ENCODE measurements around the gene GMPR2. TPM values are rescaled to one million over a fixed set of nuclear protein-coding genes. Genes with fewer than 3 reads are reported as not detected.

Gene GMPR2
- total RNA-seq, 6 donors from 2014 or later = 26.2 to 76.9 (median 47.2) TPM

DNA sequence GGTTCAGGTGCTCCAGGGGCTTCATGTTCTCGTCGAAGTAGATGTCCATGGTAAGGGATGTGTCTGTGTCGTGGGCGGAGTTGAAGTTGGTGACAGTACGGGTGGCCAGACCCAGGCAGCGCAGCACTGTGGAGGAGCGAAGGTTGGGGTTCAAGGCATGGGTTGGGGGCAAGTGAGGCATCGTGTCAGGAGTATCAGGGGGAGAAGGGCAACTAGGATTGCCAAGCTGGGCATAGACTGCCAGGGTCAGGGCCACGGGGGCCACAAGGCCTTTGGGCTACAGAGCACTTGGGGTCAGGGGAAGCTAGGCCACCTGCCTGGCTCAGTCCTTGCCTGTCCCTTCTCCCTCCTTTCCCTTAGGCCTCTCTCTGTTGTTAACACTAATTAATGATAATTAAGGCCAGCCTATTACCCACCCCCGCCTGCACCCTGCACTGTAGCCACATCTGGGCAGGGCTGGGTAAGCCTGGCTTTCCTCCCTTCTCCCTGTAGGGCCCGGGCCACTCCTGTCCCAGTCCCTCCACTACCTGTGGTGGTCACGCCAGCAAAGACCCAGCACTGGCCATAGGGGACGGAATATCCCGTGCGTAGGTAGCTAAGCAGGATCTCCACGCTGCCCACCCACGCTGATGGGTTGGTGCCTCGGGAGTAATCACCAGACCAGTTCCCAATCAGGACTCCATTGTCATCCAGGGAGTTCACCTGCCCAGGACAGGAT lies 26.0 kb downstream of the GMPR2 start:
- peaks cover 0 to 19% (median 9%) of the 10 kb centered on the region in 4 donors for H3K4me1 ChIP-seq
- DNase-seq (no peak), ATAC-seq (ENCODE audit: low FRiP score in 2 of 2) (no peak)
- peaks cover 0 to 12% (median 6%) of the 10 kb centered on the region in 4 donors for H3K36me3 ChIP-seq
- H3K27me3 ChIP-seq = no peaks in the 10 kb centered on the region
- WGBS, 2 donors = 88 to 89% methylated on average over 16 to 18 of the region's 18 CpGs
- TF ChIP-seq, protein P1, sequence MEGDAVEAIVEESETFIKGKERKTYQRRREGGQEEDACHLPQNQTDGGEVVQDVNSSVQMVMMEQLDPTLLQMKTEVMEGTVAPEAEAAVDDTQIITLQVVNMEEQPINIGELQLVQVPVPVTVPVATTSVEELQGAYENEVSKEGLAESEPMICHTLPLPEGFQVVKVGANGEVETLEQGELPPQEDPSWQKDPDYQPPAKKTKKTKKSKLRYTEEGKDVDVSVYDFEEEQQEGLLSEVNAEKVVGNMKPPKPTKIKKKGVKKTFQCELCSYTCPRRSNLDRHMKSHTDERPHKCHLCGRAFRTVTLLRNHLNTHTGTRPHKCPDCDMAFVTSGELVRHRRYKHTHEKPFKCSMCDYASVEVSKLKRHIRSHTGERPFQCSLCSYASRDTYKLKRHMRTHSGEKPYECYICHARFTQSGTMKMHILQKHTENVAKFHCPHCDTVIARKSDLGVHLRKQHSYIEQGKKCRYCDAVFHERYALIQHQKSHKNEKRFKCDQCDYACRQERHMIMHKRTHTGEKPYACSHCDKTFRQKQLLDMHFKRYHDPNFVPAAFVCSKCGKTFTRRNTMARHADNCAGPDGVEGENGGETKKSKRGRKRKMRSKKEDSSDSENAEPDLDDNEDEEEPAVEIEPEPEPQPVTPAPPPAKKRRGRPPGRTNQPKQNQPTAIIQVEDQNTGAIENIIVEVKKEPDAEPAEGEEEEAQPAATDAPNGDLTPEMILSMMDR (IDR thresholded peaks at IDR 0.05) = no peak
- TF ChIP-seq POLR2A (IDR thresholded peaks at IDR 0.05) (no peak), POLR2AphosphoS5 (IDR thresholded peaks at IDR 0.05) (no peak), EP300 (IDR thresholded peaks at IDR 0.05) (no peak)
- H3K4me3 ChIP-seq = no peak overlapping the region
- H3K9me3 ChIP-seq = no peaks in the 10 kb centered on the region
- H3K27ac ChIP-seq = peak overlapping the region in 3 of 4 donors; percentile 18 to 46 (median 32)

DNA sequence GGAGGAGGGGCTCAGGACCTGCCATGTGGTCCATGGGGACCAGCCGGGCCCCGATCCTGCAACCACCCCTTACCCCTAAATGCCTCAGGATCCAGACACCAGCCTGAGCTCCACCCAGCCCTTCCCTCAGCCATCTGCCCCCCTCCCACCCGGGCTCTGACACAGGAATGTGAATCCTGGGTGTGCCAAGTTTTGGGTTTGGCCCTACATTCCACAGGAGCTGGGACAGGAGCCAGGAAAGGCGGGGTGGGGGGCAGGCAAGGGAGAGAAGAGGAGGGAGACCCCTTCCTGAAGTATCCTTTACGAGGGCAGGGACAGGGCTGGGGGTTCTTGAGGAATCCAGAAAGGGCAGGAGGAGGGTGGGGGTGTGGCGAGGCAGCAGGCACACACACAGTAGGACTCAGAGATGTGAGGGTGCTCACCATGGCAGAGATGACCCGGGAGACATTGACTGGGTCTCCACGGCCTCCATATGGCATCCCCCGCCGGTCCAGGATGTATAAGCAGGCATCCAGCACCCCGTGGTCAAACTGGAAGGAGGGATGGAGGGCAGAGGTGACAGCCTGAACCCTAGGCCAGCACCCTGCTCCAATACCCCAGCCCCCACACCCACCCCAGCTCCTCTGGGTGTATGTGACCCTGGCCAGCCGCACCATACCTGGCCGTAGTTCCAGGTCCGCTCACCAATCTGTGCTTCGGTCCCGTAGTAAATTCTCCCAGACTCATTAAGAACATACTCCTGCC lies 26.7 kb downstream of the GMPR2 start:
- WGBS, 2 donors = 71 to 74% methylated on average over 15 to 16 of the region's 16 CpGs
- Histone ChIP-seq H3K4me1 (peaks cover 0 to 19% (median 9%) of the 10 kb centered on the region in 4 donors), H3K4me3 (no peak overlapping the region), H3K27ac (peak overlapping the region in 3 of 4 donors; percentile 18 to 46 (median 32)), H3K9me3 (no peaks in the 10 kb centered on the region), H3K36me3 (peaks cover 0 to 12% (median 3%) of the 10 kb centered on the region in 4 donors), H3K27me3 (no peaks in the 10 kb centered on the region)
- DNase-seq = no peak
- peak; percentile 40 to 65 for ATAC-seq (ENCODE audit: low FRiP score in 2 of 2)
- TF ChIP-seq EP300 (IDR thresholded peaks at IDR 0.05) = no peak
- TF ChIP-seq POLR2A (IDR thresholded peaks at IDR 0.05) = no peak
- TF ChIP-seq, protein P1 (IDR thresholded peaks at IDR 0.05) = no peak
- no peak for TF ChIP-seq POLR2AphosphoS5 (IDR thresholded peaks at IDR 0.05)

DNA sequence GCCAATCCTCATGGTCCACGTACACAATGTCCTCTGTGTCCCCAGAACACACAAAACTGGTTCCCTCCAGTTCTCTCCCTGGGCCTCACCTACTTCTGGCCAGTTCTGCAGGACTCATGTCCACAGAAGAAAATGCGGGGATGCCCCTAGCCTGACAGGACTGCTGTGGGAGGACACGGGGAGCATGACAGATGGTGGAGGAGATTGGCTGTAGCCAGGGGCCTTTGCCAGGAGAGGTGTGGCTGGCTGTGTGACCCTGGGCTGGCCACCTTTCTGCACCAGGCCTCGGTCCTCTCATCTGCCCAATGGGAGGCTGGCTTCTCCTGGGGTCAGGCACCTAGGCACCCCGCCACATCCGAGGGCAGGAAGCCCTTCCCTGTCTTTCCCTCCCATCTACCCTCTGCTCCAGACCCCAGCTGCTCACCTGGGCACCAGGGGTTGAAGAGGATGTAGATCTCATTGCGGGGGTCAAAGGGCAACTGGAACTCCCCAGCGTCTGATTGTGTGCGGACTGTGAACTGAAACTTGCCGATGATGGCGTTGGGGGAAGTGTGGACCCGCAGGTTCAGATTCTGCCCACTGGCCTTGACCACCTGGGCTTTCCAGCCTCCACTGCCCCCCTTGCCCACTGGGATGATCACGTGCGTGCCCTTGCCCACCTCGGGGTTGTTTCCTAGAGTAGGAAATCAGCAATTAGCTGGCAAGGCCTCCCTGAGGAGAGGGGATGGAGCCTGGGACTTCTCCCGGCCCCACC lies 27.5 kb downstream of the GMPR2 start:
- Histone ChIP-seq H3K4me3 (no peak overlapping the region), H3K9me3 (no peaks in the 10 kb centered on the region), H3K27ac (peak overlapping the region in 3 of 4 donors; percentile 18 to 46 (median 32)), H3K4me1 (peaks cover 0 to 19% (median 9%) of the 10 kb centered on the region in 4 donors), H3K27me3 (no peaks in the 10 kb centered on the region), H3K36me3 (peaks cover 0 to 8% (median 0%) of the 10 kb centered on the region in 4 donors)
- no peak for TF ChIP-seq POLR2AphosphoS5 (IDR thresholded peaks at IDR 0.05)
- TF ChIP-seq, protein P1 (IDR thresholded peaks at IDR 0.05) = no peak
- TF ChIP-seq EP300 (IDR thresholded peaks at IDR 0.05) = no peak
- 85 to 90% methylated on average over 10 to 16 of the region's 16 CpGs for whole genome bisulfite sequencing, 2 donors
- ATAC-seq (ENCODE audit: low FRiP score in 2 of 2) (peak in 1 of 2 donors; percentile 13), DNase-seq (no peak)

DNA sequence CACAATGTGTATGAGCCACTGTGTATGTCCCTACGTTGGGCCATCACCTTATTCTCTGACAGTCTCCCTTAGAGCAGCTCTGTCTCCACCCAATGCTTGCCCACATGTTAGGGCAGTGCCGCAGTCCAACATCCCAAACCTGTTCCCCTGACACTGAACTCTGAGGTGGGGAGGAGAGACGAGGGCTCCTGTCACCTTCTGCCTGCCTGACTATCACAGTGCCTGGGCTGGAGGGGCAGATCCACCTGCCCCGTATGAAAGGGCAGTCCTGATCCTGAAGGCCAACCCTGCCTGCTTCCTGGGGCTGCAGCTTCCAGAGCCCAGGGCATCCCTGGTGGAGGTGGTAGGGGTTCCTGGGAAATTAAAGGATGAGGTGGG lies 28.0 kb downstream of the GMPR2 start:
- Histone ChIP-seq H3K4me3 (no peak overlapping the region), H3K9me3 (no peaks in the 10 kb centered on the region), H3K36me3 (peaks cover 0 to 13% (median 5%) of the 10 kb centered on the region in 4 donors), H3K27me3 (no peaks in the 10 kb centered on the region), H3K4me1 (peaks cover 0 to 19% (median 9%) of the 10 kb centered on the region in 4 donors), H3K27ac (no peak overlapping the region)
- ATAC-seq (ENCODE audit: low FRiP score in 2 of 2) (no peak), DNase-seq (no peak)
- WGBS, 2 donors = 77 to 91% methylated on average over 2 to 4 of the region's 4 CpGs
- no peak for TF ChIP-seq POLR2AphosphoS5 (IDR thresholded peaks at IDR 0.05)
- TF ChIP-seq, protein P1 (IDR thresholded peaks at IDR 0.05) = no peak

All from upper lobe of left lung (tissue), 6 donors.